Sigmoid colon (tissue), 3 donors: ENCODE data around the gene DYSF.

ENCODE experiments used
- CTCF ChIP-seq, 4 experiments: fragments of 450-650 bp in 3 of 4; fragments of 200-600 bp in 1 of 4; IDR thresholded peaks; one replicate each; pipeline ENCODE4 v1.5.1; 2016 to 2019; ENCODE audit warnings: antibody characterized with exemption in 4 of 4, mild to moderate bottlenecking in 3 of 4, moderate library complexity in 2 of 4
- POLR2A ChIP-seq, 2 donors: fragments of 450-650 bp; IDR thresholded peaks; one replicate each; pipeline ENCODE4 v1.6.1; 2016; ENCODE audit warnings: antibody characterized with exemption in 2 of 2, mild to moderate bottlenecking in 2 of 2, moderate library complexity in 2 of 2

- no peak for TF ChIP-seq CTCF (IDR thresholded peaks at IDR 0.05)
- TF ChIP-seq POLR2A (IDR thresholded peaks at IDR 0.05) = no peak
Measured at GRCh38 chr2:71505770-71506140, 52.4 kb downstream of the DYSF start.
